Amniotic stem cell (primary cell): ENCODE data around the gene COL20A1.
"Not testable (repeated sequence)": the region's sequence is repeated elsewhere in the genome, so short reads cannot be mapped to it uniquely, and the experiment has no call there.

Experiments
- DNase-seq: peaks from one replicate; lab custom pipeline; 2025; lab: John Stamatoyannopoulos, UW

COL20A1 gene

GRCh38 chr20:63334356-63334755, 41.4 kb downstream of the COL20A1 start:
- no peak for DNase-seq

- not testable (repeated sequence) for DNase-seq
Measured at GRCh38 chr20:63335060-63335459, 42.1 kb downstream of the COL20A1 start.

GRCh38 chr20:63335711-63336110, 42.7 kb downstream of the COL20A1 start:
- no peak for DNase-seq

- no peak for DNase-seq
Measured at GRCh38 chr20:63336232-63336752, 43.3 kb downstream of the COL20A1 start.

DNA sequence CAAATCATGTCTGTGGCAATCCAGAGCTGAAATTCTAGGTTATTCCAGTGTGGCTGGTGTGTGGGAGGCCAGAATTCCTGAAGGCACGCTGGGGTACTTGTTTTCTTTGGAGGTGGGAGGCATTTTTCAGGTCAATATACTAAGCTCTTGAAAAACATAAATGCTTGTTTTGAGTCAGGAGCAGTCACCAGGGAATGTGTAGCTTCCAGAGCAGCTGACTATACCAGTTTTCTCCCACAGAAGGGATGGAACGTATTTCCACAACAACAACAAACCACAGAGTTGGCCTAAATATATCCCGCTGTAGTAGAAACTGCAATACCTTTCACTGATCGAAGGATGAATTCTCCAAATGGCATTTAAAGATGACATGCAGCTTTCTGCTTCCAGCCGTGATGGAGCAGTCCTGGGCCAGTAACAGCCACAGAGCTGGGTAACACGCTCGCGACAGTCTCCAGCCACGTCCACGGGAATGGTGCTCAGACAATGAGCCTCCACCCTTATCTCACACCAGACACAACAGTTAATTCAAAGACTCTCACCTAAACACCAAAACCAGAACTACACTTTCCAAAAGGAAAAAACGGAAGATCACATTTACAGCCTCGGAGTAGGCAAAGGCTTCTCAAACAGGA, 44.9 kb downstream of the COL20A1 start:
- no peak for DNase-seq

DNA sequence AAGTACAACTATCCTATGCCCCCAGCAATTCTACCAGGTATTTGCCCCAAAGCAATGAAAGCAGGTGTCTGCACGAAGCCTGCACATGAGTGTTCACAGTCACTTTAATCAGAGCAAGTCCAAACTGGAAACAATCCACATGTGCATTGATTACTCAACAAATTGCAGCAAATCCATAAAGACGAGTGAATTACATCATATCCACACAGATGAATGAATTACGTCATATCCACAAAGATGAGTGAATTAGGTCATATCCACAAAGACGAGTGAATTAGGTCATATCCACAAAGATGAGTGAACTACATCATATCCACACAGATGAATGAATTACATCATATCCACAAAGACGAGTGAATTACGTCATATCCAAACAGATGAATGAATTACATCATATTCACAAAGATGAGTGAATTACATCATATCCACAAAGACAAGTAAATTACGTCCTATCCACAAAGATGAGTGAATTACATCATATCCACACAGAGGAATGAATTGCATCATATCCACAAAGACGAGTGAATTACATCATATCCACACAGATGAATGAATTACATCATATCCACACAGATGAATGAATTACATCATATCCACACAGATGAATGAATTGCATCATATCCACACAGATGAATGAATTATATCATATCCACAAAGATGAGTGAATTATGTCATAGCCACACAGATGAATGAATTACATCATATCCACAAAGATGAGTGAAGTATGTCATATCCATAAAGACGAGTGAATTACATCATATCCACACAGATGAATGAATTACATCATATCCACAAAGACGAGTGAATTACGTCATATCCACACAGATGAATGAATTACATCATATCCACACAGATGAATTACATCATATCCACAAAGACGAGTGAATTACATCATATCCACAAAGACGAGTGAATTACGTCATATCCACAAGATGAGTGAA, 46.4 kb downstream of the COL20A1 start:
- DNase-seq, result not testable (repeated sequence)

- DNase-seq, result not testable (repeated sequence)
Measured at GRCh38 chr20:63340158-63340688, 47.2 kb downstream of the COL20A1 start.

- no peak for DNase-seq
Measured at GRCh38 chr20:63342561-63343459, 49.8 kb downstream of the COL20A1 start.

- no peak for DNase-seq
Measured at GRCh38 chr20:63343460-63344445, 50.8 kb downstream of the COL20A1 start.

GRCh38 chr20:63344616-63345327, 51.8 kb downstream of the COL20A1 start:
- DNase-seq, result no peak

- no peak for DNase-seq
Measured at GRCh38 chr20:63345328-63346100, 52.5 kb downstream of the COL20A1 start.

DNA sequence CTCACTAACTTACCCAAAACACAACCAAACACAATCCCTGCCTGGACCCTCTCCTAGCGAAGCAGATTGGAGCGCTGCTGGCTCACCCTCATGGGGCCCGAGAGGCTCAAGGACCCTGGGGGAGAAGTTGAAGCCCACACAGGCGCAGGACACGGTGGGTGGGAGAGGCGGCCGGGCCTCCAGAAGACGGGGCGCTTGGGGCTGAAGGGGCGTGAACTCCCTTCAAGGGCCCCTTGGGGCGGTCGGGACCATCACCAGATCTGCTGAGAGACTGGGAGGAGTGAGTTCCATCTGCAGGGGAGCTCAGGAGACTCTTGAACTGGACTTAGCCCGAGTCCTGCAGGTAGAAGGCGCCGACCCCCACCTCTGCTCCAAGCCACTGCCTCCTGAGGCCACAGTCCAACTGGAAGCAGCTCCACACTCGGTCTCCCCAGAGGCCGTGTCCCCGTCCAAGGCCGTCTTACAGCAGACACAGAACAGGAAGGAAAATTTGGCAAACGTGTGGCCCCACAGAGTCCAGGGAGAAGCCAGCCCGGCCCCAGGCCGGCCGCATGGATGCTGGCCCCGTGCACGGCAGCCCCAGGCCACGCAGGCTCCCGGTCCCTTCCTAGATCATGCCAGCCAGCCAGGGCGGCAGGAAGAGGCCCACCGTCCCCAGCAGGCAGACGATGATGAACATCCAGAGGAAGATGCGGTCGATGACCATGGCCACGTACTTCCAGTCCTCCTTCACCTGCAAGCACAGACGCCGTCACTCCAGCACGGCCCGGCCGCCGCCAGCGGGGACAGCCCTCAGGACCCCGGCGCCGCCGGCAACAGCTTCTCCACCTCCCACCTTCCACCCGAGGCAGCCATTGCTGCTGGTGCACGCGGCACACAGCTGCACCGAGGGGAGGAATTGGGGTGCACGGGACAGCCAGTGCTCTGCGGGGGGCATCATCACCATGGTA, 53.4 kb downstream of the COL20A1 start:
- no peak for DNase-seq

GRCh38 chr20:63347081-63347741, 54.2 kb downstream of the COL20A1 start:
- DNase-seq, result no peak

GRCh38 chr20:63347950-63348827, 55.2 kb downstream of the COL20A1 start:
- DNase-seq, result no peak

- DNase-seq, result no peak
Measured at GRCh38 chr20:63348828-63349515, 56.0 kb downstream of the COL20A1 start.

GRCh38 chr20:63349516-63349895, 56.5 kb downstream of the COL20A1 start:
- DNase-seq, result no peak
